Measurements from ENCODE around the gene LEO1.

DNA sequence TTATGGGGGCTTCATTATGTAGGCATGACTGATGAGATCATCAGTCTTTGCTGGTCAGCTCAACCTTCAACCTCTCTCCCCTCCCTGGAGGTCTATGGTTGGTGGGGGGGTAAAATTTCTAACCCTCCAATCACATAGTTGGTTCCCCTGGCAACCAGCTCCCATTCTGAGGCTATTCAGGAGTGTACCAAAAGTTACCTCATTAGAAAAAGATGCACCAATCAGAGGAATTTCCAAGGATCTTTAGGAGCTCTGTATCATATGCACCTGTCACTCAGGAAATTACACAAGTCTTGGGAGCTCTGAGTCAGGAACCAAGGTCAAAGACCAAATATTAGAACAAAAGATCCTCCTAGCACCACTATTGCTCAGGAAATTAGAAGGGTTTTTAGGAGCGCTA, 21.4 kb upstream of the LEO1 start:
- no peak for TF ChIP-seq GTF2I (CRISPR knock-in tag; conservative IDR thresholded peaks at IDR 0.05)
- no peak for TF ChIP-seq SP1 (CRISPR knock-in tag; conservative IDR thresholded peaks at IDR 0.05)
- TF ChIP-seq ETV6 (CRISPR knock-in tag; IDR thresholded peaks at IDR 0.05) = no peak
- no peak for TF ChIP-seq JUN (CRISPR knock-in tag; IDR thresholded peaks at IDR 0.05)

All from WTC11 (cell line).